Panc1 (cell line): ENCODE data around the gene S100A2. TPM values are rescaled to one million over a fixed set of nuclear protein-coding genes. Genes with fewer than 3 reads are reported as not detected.
A peak's percentile ranks its signal among the peaks of the same experiment; 100 is the strongest.

Experiments used
- ATAC-seq: fragments of 200-7000 bp; cut with Tn5 transposase; 2 replicates; pipeline ENCODE4 v1.9.1; 2020; ENCODE audit warnings: mild to moderate bottlenecking, moderate library complexity
- BruUV-seq: library from RNA; stranded (reverse); fragments of 400-500 nt; replicated peaks from 2 replicates; lab custom pipeline; 2021; lab: Mats Ljungman, UMichigan
- CTCF ChIA-PET: fragments of 300-600 bp; sonication (Branson Sonifier 250); formaldehyde crosslinking; loops from one replicate; lab custom pipeline; 2022; ENCODE audit warnings: antibody characterized with exemption; lab: Charles Lee
- POLR2A ChIA-PET: fragments of 300-600 bp; sonication (Branson Sonifier 250); formaldehyde crosslinking; loops from one replicate; lab custom pipeline; 2022; ENCODE audit warnings: antibody characterized with exemption; lab: Charles Lee
- DNase-seq: peaks from one replicate; pipeline ENCODE4 v3.0.0-alpha.2; 2010; ENCODE audit warnings: low read depth, low spot score
- H3K27ac ChIP-seq: 2 replicates; pipeline ENCODE4 v1.5.1; 2011; ENCODE audit warnings: mild to moderate bottlenecking, low read length, inconsistent platforms
- H3K27me3 ChIP-seq: fragments of 200-500 bp; sonication (Bioruptor generic); 2 replicates; pipeline ENCODE4 v1.6.0; 2014; ENCODE audit warnings: low read length, inconsistent platforms; ENCODE audit not compliant: control insufficient read depth, insufficient read depth
- H3K36me3 ChIP-seq: fragments of 200-500 bp; sonication (Bioruptor generic); 2 replicates; pipeline ENCODE4 v1.5.1; 2014; ENCODE audit warnings: inconsistent platforms, mild to moderate bottlenecking, low read length, moderate library complexity; ENCODE audit not compliant: control insufficient read depth, insufficient read depth
- H3K4me1 ChIP-seq: 2 replicates; pipeline ENCODE4 v1.5.1; 2011; ENCODE audit warnings: inconsistent platforms, mild to moderate bottlenecking, low read length, moderate library complexity; ENCODE audit not compliant: control insufficient read depth, insufficient read depth
- H3K4me3 ChIP-seq, 2 experiments: 2 replicates each; pipeline ENCODE4 v1.5.1; 2011 to 2012; ENCODE audit warnings: low read depth in 2 of 2, low read length in 2 of 2, mild to moderate bottlenecking in 2 of 2, inconsistent platforms in 1 of 2, moderate library complexity in 1 of 2
- H3K9me3 ChIP-seq: fragments of 200-500 bp; sonication (Bioruptor generic); 2 replicates; pipeline ENCODE4 v1.5.1; 2014; ENCODE audit warnings: low read depth, mild to moderate bottlenecking, inconsistent platforms, low read length, moderate library complexity; ENCODE audit not compliant: control insufficient read depth, insufficient read depth
- POLR2AphosphoS5 ChIP-seq: IDR thresholded peaks from 2 replicates; pipeline ENCODE4 v1.6.1; 2012; ENCODE audit warnings: mild to moderate bottlenecking, low read depth, low read length, moderate library complexity
- SIN3A ChIP-seq: IDR thresholded peaks from 2 replicates; pipeline ENCODE4 v1.6.1; 2012; ENCODE audit warnings: low read depth, mild to moderate bottlenecking, low read length, moderate library complexity, borderline replicate concordance; ENCODE audit not compliant: insufficient read depth
- TCF7L2 ChIP-seq: IDR thresholded peaks from 2 replicates; pipeline ENCODE4 v1.6.1; 2011; ENCODE audit warnings: mild to moderate bottlenecking, low read depth, low read length, inconsistent platforms
- in situ Hi-C: cut with HindIII; loops from 2 replicates; pipeline ENCODE4 v1.10.0; 2016; ENCODE audit warnings: low sequenced_read_pairs, low pct_unique_long_range_greater_than_20kb
- intact Hi-C: fragments of 100-400 bp; cut with micrococcal nuclease; formaldehyde crosslinking; loops from one replicate; pipeline ENCODE4 v1.10.0; 2022; ENCODE audit not compliant: unreplicated experiment
- total RNA-seq: library from RNA; stranded (reverse); gene quantifications from one replicate; pipeline ENCODE4 v1.2.1, GENCODE V29; 2021; ENCODE audit not compliant: unreplicated experiment
- TF ChIP-seq, protein P1 (sequence below), 2 experiments: IDR thresholded peaks; 2 replicates each; pipeline ENCODE4 v1.6.1; 2011 to 2012; ENCODE audit warnings: low read depth in 2 of 2, control low read depth in 1 of 2, low read length in 1 of 2, mild to moderate bottlenecking in 1 of 2, moderate library complexity in 1 of 2; ENCODE audit not compliant: insufficient read depth in 1 of 2
- TF ChIP-seq, protein P2 (sequence below): fragments of 450-650 bp; IDR thresholded peaks from 2 replicates; pipeline ENCODE4 v1.5.1; 2017; ENCODE audit warnings: mild to moderate bottlenecking

The S100A2 gene
- total RNA-seq, 1 experiment from 2014 or later = 6.2 TPM

DNA sequence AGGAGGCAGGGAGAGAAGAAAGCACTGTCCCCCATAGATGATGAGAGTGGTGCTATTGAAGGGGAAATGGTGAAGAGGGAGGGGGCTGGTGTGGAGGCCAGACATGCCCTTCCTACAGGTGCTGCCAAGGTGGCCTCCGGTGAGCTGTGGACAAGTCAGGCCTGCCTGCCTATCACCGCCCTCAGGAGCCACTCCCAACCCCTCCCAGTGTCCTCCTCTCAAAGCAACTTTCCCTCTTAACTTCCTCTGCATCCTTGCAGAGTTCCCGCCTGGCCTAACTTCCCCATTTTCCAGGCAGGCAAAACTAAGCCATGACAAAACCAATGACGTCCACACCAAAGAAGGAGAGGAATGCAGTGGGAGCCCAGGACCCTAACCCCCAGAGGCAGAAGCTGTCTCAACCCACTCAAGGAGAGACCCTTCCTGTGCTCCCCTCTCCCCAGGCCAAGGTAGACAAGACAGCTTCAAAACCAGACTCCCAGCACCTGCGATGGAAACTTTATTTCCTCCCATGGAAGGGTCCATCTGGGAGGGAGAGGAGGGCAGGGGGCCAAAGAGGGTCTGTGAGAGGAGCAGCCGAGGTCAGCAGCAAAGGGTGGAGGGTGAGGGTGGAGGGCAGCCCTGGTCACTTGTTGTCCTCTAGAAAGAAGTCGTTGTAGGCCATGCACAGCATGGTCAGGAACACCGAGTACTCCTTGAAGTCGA, 28.8 kb downstream of the S100A2 start:
- CTCF ChIA-PET = interaction anchor here (0.6 kb wide), 1 partner anchor 138 kb away, joined by 6 read pairs; no protein-coding TSS in a partner anchor
- intact Hi-C loops = no loop called here

DNA sequence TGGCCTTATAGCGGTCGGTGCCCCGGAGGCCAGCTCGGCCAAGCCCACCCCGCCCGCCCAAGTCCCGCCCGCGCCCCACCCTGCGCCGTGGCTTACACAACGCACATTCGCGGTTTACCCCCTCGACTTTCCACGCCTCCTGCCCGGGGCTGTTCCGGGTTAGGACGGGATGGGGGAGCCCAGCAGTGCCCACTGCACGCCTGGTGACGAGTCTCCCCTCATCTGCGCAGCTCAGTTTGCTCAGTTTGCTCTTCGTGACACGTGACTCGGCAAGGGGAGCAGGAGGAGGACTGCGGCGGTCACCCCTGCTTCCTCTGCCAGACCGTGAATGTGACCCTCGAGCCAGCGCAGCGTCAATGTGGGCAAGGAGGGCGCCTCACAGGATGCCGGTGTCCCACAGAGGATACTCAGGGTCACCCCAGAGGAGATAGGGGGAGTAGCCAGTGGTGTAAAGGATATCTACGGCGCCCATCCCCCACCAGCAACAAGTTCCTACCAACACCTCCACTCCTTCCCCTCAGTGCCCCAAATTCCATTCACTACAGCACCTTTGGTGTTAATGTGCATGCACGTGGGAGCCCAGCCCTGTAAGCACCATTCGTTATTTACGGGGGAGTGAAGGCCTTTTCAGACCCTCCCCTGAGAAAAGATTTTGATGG, 29.5 kb downstream of the S100A2 start:
- no peak for DNase-seq
- peaks cover 63% of the 10 kb centered on the region for H3K4me1 ChIP-seq

More for the DNA sequence above, 28.8 kb downstream of the S100A2 start:
- no peaks in the 10 kb centered on the region for H3K27me3 ChIP-seq
- no TSS peak for BruUV-seq
- peak overlapping the region; percentile 75 to 86 for H3K4me3 ChIP-seq
- no peaks in the 10 kb centered on the region for H3K9me3 ChIP-seq
- H3K4me1 ChIP-seq = peaks cover 69% of the 10 kb centered on the region
- DNase-seq = no peak
- POLR2A ChIA-PET = no interaction called here
- in situ Hi-C loops = no loop called here
- no peak for ATAC-seq
- H3K36me3 ChIP-seq = no peaks in the 10 kb centered on the region; the same call in 1 of the 2 replicates
- H3K27ac ChIP-seq = peak overlapping the region; percentile 96
- no peak for TF ChIP-seq TCF7L2
- no peak for TF ChIP-seq POLR2AphosphoS5
- TF ChIP-seq, protein P1, sequence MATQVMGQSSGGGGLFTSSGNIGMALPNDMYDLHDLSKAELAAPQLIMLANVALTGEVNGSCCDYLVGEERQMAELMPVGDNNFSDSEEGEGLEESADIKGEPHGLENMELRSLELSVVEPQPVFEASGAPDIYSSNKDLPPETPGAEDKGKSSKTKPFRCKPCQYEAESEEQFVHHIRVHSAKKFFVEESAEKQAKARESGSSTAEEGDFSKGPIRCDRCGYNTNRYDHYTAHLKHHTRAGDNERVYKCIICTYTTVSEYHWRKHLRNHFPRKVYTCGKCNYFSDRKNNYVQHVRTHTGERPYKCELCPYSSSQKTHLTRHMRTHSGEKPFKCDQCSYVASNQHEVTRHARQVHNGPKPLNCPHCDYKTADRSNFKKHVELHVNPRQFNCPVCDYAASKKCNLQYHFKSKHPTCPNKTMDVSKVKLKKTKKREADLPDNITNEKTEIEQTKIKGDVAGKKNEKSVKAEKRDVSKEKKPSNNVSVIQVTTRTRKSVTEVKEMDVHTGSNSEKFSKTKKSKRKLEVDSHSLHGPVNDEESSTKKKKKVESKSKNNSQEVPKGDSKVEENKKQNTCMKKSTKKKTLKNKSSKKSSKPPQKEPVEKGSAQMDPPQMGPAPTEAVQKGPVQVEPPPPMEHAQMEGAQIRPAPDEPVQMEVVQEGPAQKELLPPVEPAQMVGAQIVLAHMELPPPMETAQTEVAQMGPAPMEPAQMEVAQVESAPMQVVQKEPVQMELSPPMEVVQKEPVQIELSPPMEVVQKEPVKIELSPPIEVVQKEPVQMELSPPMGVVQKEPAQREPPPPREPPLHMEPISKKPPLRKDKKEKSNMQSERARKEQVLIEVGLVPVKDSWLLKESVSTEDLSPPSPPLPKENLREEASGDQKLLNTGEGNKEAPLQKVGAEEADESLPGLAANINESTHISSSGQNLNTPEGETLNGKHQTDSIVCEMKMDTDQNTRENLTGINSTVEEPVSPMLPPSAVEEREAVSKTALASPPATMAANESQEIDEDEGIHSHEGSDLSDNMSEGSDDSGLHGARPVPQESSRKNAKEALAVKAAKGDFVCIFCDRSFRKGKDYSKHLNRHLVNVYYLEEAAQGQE (IDR thresholded peaks at IDR 0.05; ENCODE audit: insufficient read depth in 1 of 2, low read depth in 2 of 2, low read length in 1 of 2) = no peak
- TF ChIP-seq, protein P2, sequence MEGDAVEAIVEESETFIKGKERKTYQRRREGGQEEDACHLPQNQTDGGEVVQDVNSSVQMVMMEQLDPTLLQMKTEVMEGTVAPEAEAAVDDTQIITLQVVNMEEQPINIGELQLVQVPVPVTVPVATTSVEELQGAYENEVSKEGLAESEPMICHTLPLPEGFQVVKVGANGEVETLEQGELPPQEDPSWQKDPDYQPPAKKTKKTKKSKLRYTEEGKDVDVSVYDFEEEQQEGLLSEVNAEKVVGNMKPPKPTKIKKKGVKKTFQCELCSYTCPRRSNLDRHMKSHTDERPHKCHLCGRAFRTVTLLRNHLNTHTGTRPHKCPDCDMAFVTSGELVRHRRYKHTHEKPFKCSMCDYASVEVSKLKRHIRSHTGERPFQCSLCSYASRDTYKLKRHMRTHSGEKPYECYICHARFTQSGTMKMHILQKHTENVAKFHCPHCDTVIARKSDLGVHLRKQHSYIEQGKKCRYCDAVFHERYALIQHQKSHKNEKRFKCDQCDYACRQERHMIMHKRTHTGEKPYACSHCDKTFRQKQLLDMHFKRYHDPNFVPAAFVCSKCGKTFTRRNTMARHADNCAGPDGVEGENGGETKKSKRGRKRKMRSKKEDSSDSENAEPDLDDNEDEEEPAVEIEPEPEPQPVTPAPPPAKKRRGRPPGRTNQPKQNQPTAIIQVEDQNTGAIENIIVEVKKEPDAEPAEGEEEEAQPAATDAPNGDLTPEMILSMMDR = no peak
- no peak for TF ChIP-seq SIN3A

More for the DNA sequence above, 29.5 kb downstream of the S100A2 start:
- ChIA-PET POLR2A (interaction anchor here (0.8 to 1.5 kb wide), 3 partner anchors 9 to 32 kb away, joined by 3 to 9 read pairs (median 6); partner anchors contain the start of gene S100A4), CTCF (interaction anchor here (0.6 to 2.2 kb wide), 4 partner anchors 8 to 36 kb away, joined by 3 to 9 read pairs (median 8); no protein-coding TSS in a partner anchor)
- intact Hi-C loops (no loop called here), in situ Hi-C loops (no loop called here)
- H3K4me3 ChIP-seq = peak overlapping the region; percentile 75 to 86
- peak; percentile 70 for ATAC-seq
- no peaks in the 10 kb centered on the region for H3K9me3 ChIP-seq
- BruUV-seq = no TSS peak
- no peaks in the 10 kb centered on the region for H3K27me3 ChIP-seq
- TF ChIP-seq TCF7L2 (no peak), POLR2AphosphoS5 (peak; percentile 18; the same call in 1 of the 2 replicates), SIN3A (peak; percentile 61; the same call in 1 of the 2 replicates)
- TF ChIP-seq, protein P2 = no peak
- TF ChIP-seq, protein P1 (IDR thresholded peaks at IDR 0.05; ENCODE audit: insufficient read depth in 1 of 2, low read depth in 2 of 2, low read length in 1 of 2) = no peak
- H3K36me3 ChIP-seq = no peaks in the 10 kb centered on the region; the same call in 1 of the 2 replicates
- peak overlapping the region; percentile 96 for H3K27ac ChIP-seq
